ENCODE results near the gene ARHGAP9.
A peak's percentile ranks its signal among the peaks of the same experiment; 100 is the strongest.

Gene ARHGAP9

GRCh38 chr12:57454566-57455373, 24.9 kb downstream of the ARHGAP9 start, which contains the start of gene INHBE:
INHBE (plus strand) TSS chr12:57455307; CDS start chr12:57455537, 230 bp downstream.
- TF ChIP-seq, protein P1, sequence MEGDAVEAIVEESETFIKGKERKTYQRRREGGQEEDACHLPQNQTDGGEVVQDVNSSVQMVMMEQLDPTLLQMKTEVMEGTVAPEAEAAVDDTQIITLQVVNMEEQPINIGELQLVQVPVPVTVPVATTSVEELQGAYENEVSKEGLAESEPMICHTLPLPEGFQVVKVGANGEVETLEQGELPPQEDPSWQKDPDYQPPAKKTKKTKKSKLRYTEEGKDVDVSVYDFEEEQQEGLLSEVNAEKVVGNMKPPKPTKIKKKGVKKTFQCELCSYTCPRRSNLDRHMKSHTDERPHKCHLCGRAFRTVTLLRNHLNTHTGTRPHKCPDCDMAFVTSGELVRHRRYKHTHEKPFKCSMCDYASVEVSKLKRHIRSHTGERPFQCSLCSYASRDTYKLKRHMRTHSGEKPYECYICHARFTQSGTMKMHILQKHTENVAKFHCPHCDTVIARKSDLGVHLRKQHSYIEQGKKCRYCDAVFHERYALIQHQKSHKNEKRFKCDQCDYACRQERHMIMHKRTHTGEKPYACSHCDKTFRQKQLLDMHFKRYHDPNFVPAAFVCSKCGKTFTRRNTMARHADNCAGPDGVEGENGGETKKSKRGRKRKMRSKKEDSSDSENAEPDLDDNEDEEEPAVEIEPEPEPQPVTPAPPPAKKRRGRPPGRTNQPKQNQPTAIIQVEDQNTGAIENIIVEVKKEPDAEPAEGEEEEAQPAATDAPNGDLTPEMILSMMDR (IDR thresholded peaks at IDR 0.05; ENCODE audit: control extremely low read depth, extremely low read depth, low read depth, missing control alignments), result no peak
- no peak for DNase-seq (ENCODE audit: extremely low spot score)
- CTCF ChIA-PET, result interaction anchor here (1.0 to 10.2 kb wide), 25 partner anchors 8 to 241 kb away, joined by 3 to 238 read pairs (median 8); partner anchors contain the start of genes ARHGAP9, INHBC and STAC3
- POLR2A ChIA-PET, result interaction anchor here (0.5 kb wide), 1 partner anchor 63 kb away, joined by 4 read pairs; no protein-coding TSS in a partner anchor

- CTCF ChIA-PET, result interaction anchor here (0.5 to 10.2 kb wide), 20 partner anchors 8 to 231 kb away, joined by 3 to 238 read pairs (median 15); partner anchors contain the start of genes ARHGAP9, INHBC and STAC3
- POLR2A ChIA-PET, result no interaction called here
These were observed 25.5 kb downstream of the ARHGAP9 start for GRCh38 chr12:57454213-57454565.

DNA sequence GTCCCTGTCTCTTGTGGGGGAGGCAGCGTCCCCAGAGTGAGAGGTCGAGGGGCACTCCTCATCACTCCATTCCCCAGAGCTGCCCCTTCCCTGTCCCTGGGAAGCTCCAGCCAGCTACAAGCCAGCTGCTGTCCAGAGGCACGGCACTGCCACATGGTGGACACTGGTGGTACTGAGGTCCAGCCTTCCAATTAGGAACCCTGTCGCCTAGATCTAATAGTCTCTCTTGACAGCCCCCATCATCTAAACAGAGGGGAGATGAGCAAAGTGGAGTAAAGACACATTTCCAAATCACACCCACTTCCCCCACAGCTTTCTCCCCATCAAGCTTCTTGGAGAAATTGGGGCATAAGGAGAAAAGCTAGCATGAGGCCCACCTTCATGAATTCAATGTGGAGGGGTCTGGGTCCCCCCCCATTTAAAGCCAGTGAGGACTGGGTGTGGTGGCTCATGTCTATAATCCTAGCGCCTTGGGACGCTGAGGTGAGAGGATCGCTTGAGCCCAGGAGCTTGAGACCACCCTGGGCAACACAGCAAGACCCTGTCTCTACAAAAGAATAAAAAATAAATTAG, 26.6 kb downstream of the ARHGAP9 start:
- peak; percentile 66 for DNase-seq (ENCODE audit: extremely low spot score)
- CTCF ChIA-PET, result interaction anchor here (0.6 to 10.2 kb wide), 66 partner anchors 9 to 465 kb away, joined by 3 to 238 read pairs (median 5); partner anchors contain the start of genes ARHGAP9, CYP27B1, INHBC and SHMT2
- TF ChIP-seq, protein P1 (IDR thresholded peaks at IDR 0.05; ENCODE audit: control extremely low read depth, extremely low read depth, low read depth, missing control alignments), result peak; percentile 94
- POLR2A ChIA-PET, result no interaction called here

More at GRCh38 chr12:57454213-57454565, 25.5 kb downstream of the ARHGAP9 start:
- TF ChIP-seq, protein P1 (IDR thresholded peaks at IDR 0.05; ENCODE audit: control extremely low read depth, extremely low read depth, low read depth, missing control alignments), result no peak
- no peak for DNase-seq (ENCODE audit: extremely low spot score)

GRCh38 chr12:57452181-57452936, 27.3 kb downstream of the ARHGAP9 start:
- CTCF ChIA-PET, result interaction anchor here (0.6 to 10.2 kb wide), 63 partner anchors 10 to 464 kb away, joined by 3 to 238 read pairs (median 5); partner anchors contain the start of genes ARHGAP9, CYP27B1, INHBC and SHMT2
- peak; percentile 39 for DNase-seq (ENCODE audit: extremely low spot score)
- POLR2A ChIA-PET, result no interaction called here
- TF ChIP-seq, protein P1 (IDR thresholded peaks at IDR 0.05; ENCODE audit: control extremely low read depth, extremely low read depth, low read depth, missing control alignments), result no peak

GRCh38 chr12:57451233-57451778, 28.4 kb downstream of the ARHGAP9 start:
- TF ChIP-seq, protein P1 (IDR thresholded peaks at IDR 0.05; ENCODE audit: control extremely low read depth, extremely low read depth, low read depth, missing control alignments), result no peak
- CTCF ChIA-PET, result interaction anchor here (1.3 to 10.2 kb wide), 17 partner anchors 8 to 237 kb away, joined by 3 to 238 read pairs (median 28); partner anchors contain the start of genes ARHGAP9, GLI1 and INHBC
- POLR2A ChIA-PET, result no interaction called here
- no peak for DNase-seq (ENCODE audit: extremely low spot score)
